Measurements from ENCODE around the gene ID3.

GRCh38 chr1:23509896-23510295 lies 49.4 kb downstream of the ID3 start:
- no peak for TF ChIP-seq EZH2 (IDR thresholded peaks at IDR 0.05; ENCODE audit: insufficient read depth, low read length)
- TF ChIP-seq, protein P1, sequence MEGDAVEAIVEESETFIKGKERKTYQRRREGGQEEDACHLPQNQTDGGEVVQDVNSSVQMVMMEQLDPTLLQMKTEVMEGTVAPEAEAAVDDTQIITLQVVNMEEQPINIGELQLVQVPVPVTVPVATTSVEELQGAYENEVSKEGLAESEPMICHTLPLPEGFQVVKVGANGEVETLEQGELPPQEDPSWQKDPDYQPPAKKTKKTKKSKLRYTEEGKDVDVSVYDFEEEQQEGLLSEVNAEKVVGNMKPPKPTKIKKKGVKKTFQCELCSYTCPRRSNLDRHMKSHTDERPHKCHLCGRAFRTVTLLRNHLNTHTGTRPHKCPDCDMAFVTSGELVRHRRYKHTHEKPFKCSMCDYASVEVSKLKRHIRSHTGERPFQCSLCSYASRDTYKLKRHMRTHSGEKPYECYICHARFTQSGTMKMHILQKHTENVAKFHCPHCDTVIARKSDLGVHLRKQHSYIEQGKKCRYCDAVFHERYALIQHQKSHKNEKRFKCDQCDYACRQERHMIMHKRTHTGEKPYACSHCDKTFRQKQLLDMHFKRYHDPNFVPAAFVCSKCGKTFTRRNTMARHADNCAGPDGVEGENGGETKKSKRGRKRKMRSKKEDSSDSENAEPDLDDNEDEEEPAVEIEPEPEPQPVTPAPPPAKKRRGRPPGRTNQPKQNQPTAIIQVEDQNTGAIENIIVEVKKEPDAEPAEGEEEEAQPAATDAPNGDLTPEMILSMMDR (IDR thresholded peaks at IDR 0.05; ENCODE audit: insufficient read depth, low read depth, low read length): no peak

Measured in astrocyte (in vitro differentiated cells and primary cell).